Suppressor macrophage treated with lipopolysaccharide for 4 hours (primary cell): Measurements from ENCODE around the gene GRK5.

Source experiments
- DNase-seq: peaks from one replicate; pipeline ENCODE4 v3.0.0-alpha.2; 2020

Gene GRK5

GRCh38 chr10:119320981-119321380, 113.6 kb downstream of the GRK5 start:
- peak; percentile 67 for DNase-seq

GRCh38 chr10:119323085-119324016, 116.0 kb downstream of the GRK5 start:
- DNase-seq: no peak

DNA sequence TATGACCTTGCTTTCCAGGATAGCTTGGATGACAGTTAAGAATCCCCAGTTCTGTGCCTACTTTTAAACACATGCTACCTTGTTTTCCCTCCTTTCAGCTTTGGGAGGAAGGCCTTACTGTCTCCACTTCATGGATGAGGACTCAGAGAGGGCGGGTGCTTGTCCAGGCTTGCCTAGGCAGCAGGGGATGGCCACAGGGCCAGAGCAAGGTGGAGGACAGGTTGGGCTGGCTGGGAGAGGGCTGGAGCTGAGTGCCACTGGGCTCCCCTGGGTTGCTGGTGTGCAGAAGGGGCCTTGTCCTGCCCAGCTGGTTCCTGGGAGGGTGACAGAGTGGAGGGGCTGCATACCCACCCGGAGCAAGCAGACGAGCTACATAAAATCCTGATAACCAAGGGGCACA, 117.8 kb downstream of the GRK5 start:
- no peak for DNase-seq

DNA sequence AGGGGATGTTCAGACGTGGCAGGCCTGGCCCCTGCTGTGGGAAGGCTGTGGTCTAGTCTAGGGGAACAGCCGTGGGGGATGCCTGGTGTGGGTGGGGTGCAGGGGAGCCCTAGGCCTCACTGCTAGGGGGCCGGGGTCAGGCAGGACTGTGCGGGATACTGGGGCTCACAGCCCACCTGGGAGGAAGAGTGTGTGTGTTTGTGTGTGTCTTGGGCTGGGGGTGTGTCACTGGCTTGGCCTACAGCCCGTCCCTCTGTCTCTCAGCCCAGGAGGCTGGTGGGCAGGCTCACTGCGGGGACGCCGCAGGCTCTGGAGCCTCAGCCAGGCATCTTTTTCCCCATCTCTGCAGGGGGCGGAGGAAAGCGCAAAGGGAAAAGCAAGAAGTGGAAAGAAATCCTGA, 118.8 kb downstream of the GRK5 start:
- DNase-seq: no peak

GRCh38 chr10:119327096-119327745, 119.8 kb downstream of the GRK5 start:
- DNase-seq: no peak

- no peak for DNase-seq
Measured at GRCh38 chr10:119328223-119328622, 120.9 kb downstream of the GRK5 start.

DNA sequence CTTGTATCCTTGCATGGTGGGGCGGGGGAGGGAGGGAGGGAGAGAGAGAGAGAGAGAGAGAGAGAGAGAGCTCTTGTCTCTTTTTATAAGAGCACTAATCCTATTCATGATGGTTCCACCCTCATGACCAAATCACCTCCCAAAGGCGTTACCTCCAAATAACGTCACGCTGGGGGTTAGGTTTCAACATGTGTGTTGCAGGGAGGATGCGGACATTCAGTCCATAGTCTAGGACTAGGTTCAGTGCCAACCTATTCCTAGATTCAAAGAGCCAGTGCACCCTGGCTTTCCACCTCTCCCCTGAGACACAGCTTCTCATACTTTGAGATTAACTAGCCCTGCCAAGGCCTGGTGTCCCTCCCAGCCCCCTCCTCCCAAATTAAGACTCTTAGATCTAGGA, 123.0 kb downstream of the GRK5 start:
- no peak for DNase-seq

DNA sequence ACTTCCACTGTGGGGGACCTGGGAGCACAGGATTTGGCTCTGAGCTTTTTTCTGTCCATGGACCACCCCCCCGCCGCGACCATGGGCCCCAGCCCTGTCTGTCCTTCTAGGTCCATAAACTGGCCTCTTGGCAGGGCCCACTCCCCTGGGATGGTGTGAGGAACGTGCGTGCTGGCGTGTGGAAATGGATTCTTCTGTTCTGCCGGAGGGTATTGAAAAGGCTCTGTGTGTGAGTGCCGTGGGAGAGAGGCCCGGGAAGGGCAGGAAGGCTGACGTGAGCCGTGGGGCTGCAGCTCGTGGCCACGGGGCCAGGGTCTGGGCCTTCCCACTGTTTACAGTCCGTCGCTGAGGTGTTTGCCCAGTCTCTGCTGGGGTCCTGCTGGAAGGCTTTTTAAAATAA, 123.7 kb downstream of the GRK5 start:
- no peak for DNase-seq

DNA sequence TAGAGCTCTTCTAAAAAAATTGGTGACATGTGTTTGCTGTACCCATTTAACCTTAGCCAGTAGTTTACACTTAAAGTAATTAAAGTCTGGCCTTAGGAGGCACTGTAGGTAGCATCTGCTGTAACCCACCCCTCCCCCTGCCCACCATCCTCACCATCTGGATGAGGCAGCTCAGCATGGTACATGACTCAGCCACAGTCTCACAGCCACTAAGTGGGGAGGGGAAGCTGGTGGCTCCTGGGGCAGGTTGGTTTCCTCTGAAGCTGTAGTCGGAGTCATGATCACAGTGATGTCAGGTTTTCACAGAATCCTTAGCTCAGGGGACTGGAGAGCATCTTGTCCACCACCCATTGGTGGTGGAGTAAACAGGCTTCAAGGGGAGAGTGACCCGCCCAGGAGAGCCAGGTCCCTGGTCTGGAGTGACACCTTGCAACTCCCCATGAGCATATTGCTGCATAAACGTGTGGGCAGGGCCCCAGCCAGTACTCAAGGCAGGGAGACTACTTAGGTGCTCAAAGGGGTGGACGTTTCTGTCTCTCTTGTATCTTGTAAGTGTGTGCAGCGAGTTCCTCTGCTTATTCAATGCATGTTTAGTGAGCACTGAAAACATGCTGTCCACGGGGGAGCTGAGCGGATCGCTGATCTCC, 125.9 kb downstream of the GRK5 start:
- peak; percentile 6 for DNase-seq

DNA sequence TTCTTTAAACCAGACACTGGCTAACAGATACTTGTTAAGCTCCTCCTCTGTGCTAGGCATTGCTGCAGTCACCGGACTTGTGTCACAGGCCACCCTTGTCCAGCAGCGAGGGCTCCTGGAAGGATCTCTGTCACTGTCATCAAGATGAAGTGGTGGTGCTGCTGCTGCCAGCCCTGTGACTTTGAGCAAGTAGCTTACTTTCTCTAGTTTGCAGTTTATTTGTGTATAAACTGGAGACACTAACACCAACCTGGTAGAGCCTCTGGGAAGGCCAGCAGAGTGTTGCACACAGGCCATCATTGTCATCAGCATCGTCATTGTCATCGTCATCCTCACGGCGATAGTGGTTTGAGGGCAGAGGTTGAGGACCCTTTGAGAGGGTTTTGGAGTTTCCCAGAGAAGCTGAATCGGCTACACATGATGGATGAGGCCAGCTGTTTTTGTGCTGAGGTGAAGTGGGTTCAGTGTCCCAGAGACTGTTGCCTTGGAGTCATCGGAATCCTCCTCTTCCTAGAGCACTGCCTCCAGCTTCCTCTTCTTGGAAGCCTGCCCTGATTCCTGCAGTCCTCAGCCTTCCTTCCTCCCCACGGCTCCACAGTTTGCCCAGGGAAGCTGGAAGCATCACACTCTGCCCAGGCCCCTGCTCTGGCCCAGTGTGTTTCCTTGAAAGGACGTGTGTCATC, 128.4 kb downstream of the GRK5 start:
- DNase-seq: no peak

DNA sequence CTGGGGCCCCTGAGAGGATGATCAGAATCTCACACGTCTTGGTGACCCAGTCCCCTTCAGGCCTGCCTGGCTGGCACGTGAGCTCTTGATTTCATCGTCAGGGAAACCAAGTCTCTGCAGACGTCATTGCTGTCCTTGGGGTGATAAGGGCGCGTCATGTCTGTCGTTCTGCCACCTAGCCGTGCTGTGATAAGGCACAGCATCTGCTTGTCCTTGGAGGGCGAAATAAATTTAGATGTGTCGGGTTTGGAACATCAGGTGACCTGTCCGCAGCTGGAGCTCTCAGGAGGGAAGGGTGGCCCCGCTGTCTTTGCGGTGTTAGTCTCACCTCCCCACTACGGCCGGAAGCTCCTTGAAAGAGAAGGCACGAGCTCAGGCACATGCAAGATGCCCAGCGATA, 129.2 kb downstream of the GRK5 start:
- DNase-seq: no peak

DNA sequence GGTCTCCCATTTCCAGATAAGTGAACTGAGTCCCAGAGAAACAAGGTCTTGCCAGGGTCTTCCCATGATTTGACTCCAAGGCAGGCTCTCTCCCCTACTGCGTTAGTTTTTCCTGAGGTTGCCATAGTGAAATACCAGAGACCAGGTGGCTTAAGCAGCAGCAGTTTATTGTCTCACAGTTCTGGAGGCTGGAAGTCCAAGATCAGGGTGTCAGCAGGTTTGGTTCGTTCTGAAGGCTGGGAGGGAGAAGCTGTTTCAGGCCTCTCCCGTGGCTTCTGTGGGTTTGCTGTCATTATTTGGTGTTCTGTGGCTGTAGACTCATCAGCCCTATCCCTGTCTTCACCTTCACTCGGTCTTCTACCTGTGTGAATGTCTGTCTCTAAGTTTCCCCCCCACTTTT, 129.9 kb downstream of the GRK5 start:
- DNase-seq: no peak

DNA sequence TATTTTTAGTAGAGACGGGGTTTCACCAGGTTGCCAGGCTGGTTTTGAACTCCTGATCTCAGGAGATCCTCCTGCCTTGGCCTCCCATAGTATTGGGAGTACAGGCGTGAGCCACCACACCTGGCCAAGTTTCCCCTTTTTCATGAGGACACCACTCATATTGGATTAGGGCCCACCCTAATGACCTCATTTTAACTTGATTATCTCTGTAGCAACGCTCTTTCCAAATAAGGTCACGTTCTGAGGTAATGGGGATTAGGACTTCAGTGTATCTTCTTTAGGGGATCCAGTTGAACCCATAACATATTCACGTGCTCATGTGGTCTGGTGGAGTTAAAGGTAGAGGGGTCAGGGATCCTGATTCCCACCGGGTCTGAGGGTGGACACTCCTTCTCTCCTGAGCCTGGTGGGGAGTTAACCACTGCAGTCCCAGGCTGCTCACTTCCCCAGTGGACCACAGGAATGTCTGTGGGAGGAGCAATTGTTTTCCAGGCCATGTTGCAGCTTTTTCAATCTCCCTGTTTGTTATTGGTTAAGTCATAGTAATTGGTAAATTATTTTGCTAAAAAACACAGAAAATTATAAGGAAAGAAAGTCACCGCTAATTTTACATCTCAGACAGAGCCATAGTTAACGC, 130.5 kb downstream of the GRK5 start:
- no peak for DNase-seq

GRCh38 chr10:119339109-119339508, 131.7 kb downstream of the GRK5 start:
- no peak for DNase-seq

GRCh38 chr10:119340893-119341458, 133.6 kb downstream of the GRK5 start:
- DNase-seq: no peak

GRCh38 chr10:119341459-119342301, 134.3 kb downstream of the GRK5 start:
- DNase-seq: no peak

DNA sequence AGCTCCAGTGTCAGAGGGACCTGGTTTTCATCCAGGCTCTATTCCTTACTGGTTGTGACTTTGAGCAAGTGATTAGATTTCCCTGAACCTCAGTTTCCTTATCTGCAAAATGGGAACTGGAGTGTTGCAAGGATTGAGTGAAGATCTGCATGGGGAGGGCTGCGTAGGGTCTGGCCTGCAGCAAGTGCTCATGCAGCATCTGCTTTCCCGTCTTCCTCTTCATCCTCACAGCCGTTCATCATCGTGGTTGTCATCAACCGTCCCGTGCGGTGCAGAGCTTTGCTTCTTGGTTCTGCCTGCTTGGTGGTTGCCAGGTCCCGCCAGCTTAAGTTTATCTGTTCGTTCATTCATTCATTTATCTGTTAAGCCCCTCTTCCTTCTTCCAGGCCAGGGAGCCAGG, 135.0 kb downstream of the GRK5 start:
- no peak for DNase-seq

DNA sequence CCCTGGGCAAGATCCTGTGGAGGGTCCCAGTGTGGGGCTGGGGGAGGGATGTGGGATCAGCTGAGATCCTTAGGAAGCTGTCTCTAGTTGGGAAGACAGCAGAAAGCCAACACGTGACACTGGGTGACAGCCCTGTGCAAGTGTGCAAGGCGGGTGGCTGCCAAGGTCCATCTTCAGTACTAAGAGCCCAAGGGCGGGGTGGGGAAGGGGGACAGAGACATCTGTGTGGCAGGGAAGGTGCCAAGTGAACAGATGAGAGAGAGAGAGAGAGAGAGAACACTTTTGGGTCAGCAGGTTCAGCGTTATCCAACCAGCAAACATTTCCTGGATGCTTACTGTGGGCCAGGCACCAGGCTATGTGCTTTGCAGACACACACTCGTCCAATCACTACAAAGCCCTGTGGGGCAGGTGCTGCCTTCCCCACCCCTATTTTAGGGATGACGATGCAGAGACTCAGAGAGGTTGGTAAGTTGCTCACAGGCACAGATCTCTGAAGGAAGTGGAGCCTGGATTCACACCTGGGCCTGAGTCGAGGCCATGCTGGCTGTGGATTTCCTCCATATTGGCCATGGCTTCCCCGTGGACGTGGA, 135.7 kb downstream of the GRK5 start:
- DNase-seq: no peak

DNA sequence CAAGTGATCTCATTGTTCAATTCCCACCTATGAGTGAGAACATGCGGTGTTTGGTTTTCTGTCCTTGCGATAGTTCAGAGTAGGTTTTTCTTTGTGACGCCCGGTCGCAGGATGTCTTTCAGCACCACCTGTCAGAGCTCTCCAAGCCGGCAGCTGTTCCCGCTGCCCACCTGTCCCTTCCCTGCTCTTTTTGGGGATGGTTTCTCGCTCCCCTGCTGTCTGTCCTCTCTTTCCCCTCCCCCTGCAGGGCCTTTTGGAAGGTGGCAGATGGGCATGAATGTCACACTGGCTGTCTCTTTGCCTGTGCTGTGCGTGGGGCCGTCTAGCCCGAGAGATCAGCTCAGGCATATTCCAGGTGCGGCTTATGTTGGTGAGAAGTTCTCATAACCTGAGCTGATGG, 137.0 kb downstream of the GRK5 start:
- DNase-seq: no peak

DNA sequence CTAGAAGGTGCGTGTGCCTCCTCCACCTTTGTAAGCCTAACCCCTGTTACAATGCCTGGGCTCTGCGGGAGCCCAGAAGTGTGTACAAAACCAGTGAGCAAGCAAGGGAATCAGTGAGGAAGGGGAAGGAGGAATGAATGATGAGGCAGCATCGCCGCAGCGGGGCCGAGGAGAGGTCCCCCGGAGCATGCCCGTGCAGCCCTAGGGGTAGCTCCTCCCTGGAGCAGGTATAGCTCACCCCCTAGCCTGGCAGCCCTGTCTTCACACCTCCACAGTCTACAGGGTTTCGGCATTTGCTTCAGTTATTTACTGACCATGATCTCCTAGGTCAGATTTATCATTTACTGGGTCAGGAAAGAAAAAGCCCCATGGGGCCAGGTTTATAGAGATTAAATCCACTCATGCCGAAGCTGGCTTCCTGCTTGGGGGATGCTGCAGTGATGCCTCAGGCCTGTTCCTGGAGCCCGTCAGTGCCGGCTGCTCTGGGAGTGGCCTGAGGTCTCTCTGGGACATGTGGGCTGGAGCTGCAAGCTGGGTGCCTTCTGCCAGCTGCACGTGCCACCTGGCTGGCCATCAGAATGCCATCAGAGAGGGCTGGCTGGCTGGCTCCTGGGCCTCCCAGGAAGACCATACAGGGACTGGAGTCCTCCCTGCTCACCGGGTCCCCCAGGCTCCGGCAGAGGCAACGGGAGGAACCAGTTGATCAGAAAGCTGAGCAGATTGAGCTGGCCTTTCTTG, 138.9 kb downstream of the GRK5 start:
- DNase-seq: no peak
